GM21390 (cell line): ENCODE measurements around the gene RGS12.

ENCODE experiments used
- ATAC-seq: cut with Tn5 transposase; IDR thresholded peaks from one replicate; pipeline ENCODE4 v1.9.1; 2021; ENCODE audit not compliant: unreplicated experiment

The RGS12 gene

DNA sequence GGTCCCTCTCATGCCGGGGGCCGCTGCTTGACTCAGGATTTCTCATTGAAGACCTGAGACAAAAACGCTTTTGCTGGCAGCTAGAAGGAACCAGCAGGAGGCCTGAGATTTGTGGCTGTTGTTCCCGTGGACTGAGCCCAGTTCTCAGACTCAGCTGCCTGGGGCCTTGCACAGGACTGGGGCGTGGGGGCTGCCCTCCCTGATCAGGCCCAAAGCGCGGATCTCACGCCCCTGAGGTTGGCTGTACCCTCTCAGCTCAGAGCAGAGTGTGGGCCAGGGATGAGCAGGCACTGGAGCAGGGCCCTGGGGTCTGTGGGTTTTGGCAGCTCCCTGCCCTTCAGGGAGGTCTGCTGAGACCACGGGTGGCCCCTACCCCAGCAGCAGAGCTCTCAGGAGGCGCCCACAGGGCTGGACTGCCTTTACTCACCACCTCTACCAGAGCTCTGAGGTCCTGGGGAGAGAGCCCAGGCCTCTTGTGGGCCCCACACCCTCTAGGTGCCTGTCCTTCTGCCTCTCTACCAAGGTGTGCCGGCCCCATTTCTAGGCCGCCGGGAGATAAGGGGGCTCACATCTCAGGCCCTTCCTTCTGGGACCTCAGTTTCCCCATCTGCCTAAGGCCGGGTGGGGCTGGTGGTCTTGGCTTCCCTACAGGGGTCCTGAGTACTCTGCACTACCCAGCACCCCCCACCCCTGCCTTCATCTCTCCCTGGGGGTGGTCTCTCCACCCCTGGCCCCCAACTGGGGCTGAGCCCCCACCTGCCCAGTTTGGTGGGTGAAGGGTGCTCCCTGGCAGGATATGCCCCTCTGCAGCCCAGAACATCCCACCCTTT is 38.3 kb upstream of the RGS12 start:
- ATAC-seq = no peak

- no peak for ATAC-seq
Observed at GRCh38 chr4:3255611-3256186, 37.1 kb upstream of the RGS12 start.

DNA sequence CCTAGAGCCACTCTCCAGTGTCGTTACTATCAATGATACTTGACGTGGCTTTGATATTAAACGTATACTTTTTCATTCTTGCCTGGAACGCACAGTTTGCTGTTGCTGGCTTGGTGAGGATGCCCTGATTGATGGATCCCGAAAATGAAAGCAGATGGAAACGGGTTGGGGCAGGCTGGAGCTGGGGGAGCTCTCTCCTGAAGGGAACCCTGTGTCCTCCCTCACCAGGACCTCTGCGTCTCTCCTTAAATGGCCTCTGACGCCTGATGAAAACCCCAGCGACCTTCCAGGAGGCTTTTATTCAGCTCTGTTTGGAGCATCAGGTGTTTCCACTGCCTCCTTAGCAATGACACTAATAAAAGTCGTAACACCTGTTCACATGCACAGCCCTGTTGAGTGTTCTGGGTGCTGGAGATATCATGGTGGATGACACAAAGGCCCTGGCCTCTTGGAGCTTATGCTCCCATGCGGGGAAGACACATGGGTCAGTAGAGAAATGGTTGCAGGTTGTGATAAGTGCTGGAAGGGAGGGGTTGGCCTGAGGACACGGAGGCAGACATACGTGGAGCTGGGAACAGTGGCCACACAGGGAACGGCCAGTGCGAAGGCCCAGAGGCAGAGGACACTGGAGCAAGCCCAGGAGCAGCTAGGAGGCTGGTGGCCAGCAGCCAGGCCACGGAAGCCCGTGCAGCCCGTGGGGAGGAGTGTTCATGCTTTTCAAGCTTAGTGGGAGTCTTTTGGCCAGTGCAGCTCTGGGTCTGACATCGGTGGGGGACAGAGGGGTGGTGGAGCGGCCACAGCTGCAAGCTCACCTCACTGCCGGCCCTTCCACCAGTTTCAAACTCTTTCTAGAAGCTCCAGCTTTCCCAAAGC is 36.4 kb upstream of the RGS12 start:
- no peak for ATAC-seq

DNA sequence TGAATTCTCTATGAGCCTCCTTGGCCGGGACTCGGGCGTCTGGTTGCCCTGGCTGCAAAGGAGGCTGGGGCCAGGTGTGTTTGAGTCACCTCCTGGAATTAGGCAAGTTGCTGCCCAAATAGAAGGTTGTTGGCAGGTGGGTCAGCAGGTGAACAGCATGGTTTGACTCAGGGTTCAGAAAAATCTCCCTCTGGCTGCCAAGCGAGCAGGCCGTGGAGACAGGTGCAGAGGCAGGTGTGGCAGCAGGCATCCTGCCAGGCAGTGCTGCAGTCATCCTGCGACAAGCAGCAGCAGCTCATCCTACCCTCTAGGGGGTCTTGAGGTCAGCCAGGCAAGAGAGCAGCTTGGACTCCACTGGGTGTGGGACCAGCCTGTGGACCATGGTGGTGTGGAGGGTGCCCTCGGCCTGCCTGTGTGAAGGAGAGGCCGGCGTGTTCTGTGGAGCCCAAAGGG is 35.7 kb upstream of the RGS12 start:
- no peak for ATAC-seq

GRCh38 chr4:3257556-3258482 is 35.0 kb upstream of the RGS12 start:
- no peak for ATAC-seq

- ATAC-seq = no peak
Observed at GRCh38 chr4:3261411-3262207, 31.2 kb upstream of the RGS12 start.

DNA sequence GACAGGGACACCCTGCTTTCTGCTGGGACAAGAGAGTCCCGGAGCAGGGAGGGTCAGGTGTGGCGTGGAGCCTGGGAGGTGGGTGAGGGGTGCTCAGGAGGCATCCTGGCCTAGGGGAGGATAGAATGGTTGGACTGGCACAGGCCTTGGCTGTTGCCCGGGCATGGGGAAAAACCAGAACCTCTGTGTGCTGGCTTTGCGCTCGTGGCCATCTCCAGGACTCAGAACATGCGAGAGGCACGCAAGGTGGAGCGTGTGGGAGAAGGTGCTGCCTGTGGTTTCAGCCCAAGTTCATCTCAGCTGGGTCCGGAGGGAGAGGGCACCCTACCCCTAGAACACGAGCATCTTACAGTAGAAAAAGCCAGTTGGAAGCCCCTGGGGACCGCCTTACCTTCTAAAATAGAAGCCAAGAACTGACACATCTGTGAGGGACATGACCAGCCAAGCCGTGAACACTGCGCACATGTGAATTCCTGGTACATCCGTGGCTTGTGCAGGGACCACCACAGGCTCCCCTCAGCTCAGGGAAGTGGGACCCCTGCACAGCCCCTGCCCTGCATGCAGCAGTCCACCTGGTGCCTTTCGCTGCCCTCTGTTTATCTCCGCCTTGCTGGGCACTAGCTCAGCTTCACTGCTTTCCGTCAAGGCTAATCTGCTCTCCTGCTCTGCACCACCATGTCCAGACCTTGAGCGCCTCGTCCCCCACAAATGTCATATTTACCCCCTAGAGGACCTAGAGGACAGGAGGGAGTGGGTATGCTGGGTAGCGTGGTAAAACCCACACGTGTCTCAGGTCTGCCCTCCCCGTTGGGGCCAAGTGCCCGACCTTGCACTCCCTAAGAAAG is 30.4 kb upstream of the RGS12 start:
- no peak for ATAC-seq

GRCh38 chr4:3263053-3263875 is 29.6 kb upstream of the RGS12 start:
- no peak for ATAC-seq

DNA sequence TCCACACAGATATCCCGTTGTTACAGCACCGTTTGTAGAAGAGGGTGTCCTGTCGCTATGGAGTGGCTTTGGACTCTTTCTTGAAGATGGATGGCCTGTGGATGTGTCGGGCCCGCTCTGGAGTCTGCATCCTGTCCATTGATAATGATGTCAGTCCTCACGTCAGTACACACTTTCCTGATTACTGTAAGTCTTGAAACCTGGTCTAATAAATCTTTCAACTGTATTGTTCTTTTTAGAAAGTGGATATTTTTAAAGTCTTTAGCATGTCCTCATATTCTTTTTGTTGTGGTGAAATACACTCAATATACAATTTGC is 29.0 kb upstream of the RGS12 start:
- no peak for ATAC-seq

GRCh38 chr4:3266076-3266475 is 26.7 kb upstream of the RGS12 start:
- no peak for ATAC-seq

DNA sequence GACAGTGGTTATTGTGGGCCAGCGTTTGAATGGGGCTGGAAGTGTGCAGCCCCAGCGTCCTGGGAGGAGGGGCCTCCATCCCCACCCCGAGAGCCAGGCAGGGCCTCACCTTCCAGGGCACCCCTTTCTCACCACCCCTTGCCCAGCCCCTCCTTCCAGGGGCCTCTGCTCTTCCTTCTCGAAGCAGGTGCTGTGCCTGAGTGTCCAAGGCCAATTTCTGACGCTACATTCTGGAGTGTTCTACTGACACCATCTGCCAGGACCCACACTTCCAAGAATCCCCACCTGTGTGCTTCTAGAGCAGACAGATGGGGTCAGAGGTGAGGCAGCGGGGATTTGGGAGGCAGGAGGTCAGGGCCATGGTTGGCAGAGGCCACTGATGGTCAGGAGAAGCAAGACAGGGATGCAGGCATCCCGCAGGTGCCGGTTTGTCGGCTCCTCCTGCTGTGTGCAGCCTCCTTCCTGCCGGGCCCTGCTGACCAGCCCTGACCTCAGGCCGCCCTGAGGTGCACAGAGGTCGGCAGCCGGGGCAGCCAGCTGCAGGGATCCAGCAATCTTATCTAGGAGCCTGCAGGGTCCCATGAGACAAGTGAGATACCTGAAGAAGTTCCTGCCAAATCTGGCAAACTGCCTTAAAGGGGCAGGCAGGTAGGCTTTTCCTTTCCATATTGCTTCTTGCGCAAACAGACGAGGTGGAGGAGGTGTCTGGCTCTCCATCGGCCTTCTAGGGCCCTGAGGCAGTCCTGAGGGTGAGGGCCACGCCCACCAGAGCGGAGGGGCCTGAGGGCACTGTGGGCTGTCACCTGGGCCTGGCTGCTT is 25.0 kb upstream of the RGS12 start:
- no peak for ATAC-seq

DNA sequence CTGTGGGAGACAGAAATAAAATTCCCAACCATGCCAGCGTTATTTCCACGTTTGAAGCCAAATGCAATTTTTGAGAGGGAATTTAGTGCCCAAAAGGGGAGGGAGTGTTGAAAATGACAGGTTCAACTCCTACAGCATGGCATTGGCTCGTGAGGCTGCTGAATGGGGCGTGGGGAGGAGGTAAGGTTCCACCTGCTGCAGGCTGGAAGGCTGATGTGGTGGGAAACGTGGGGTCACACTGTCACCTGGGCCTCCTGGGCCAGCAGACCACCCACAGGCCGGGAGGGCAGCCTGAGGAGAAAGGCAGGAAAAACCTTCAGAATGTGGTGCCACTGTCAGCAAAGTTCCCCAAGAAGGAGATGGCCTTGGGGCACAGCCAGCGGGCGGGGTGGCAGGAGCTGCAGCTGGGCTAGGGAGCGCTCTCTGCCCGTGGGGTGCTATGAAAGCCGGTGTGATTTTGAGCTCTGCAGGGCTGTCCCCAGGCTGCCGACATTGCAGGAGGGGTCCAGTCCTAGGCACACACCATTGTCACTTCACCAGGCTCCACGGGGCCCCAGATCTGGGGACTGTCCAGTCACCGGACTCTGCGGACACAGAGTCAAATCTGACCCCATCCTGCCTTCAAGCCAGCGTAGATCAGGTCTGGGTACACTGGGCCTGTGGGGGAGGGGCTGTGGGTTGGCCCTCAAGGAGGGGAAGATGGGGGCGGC is 24.3 kb upstream of the RGS12 start:
- ATAC-seq = no peak

- no peak for ATAC-seq
Observed at GRCh38 chr4:3269105-3269927, 23.5 kb upstream of the RGS12 start.

- ATAC-seq = no peak
Observed at GRCh38 chr4:3269991-3270611, 22.7 kb upstream of the RGS12 start.

- no peak for ATAC-seq
Observed at GRCh38 chr4:3271131-3271530, 21.7 kb upstream of the RGS12 start.
